Keratinocyte (primary cell): ENCODE results near the gene BABAM2. TPM values are rescaled to one million over a fixed set of nuclear protein-coding genes. Genes with fewer than 3 reads are reported as not detected.

Source experiments
- DNase-seq: peaks from one replicate; pipeline ENCODE4 v3.0.0-alpha.2; 2011; ENCODE audit warnings: low read depth, missing footprints, low spot score
- FAIRE-seq: peaks from 2 replicates; lab custom pipeline; 2011; peaks lifted over from hg19 to GRCh38; lab: Jason Lieb, UNC
- H2AFZ ChIP-seq: 2 replicates; pipeline ENCODE4 v1.6.0; 2012; ENCODE audit warnings: low read length, control low read depth, inconsistent platforms; ENCODE audit not compliant: control insufficient read depth
- H3K27ac ChIP-seq: 2 replicates; pipeline ENCODE4 v1.5.1; 2011; ENCODE audit warnings: low read length; ENCODE audit not compliant: control insufficient read depth, insufficient read depth
- H3K27me3 ChIP-seq: 3 replicates; pipeline ENCODE4 v1.6.0; 2011; ENCODE audit warnings: low read length; ENCODE audit not compliant: control insufficient read depth, insufficient read depth; ENCODE audit errors: extremely low read depth
- H3K36me3 ChIP-seq, 2 experiments: 2 replicates in 1 of 2; 3 replicates in 1 of 2; pipeline ENCODE4 v1.5.1; 2011; ENCODE audit warnings: low read length in 2 of 2, mild to moderate bottlenecking in 1 of 2; ENCODE audit not compliant: control insufficient read depth in 2 of 2, insufficient read depth in 2 of 2; ENCODE audit errors: extremely low read depth in 1 of 2
- H3K4me1 ChIP-seq: 3 replicates; pipeline ENCODE4 v1.5.1; 2011; ENCODE audit warnings: low read length; ENCODE audit not compliant: control insufficient read depth, insufficient read depth; ENCODE audit errors: extremely low read depth
- H3K4me2 ChIP-seq: 3 replicates; pipeline ENCODE4 v1.6.0; 2011; ENCODE audit warnings: low read depth, low read length; ENCODE audit not compliant: control insufficient read depth, insufficient read depth; ENCODE audit errors: extremely low read depth
- H3K4me3 ChIP-seq, 3 experiments: fragments of 200-600 bp in 1 of 3; sonication (generic) in 1 of 3; 2 replicates in 2 of 3; 3 replicates in 1 of 3; pipeline ENCODE4 v1.5.1; 2011 to 2016; ENCODE audit warnings: low read length in 3 of 3, mild to moderate bottlenecking in 3 of 3, control low read depth in 2 of 3, inconsistent platforms in 1 of 3, low read depth in 1 of 3, mixed read lengths in 1 of 3, mixed run types in 1 of 3, moderate library complexity in 1 of 3; ENCODE audit not compliant: control insufficient read depth in 2 of 3, insufficient read depth in 2 of 3; ENCODE audit errors: extremely low read depth in 1 of 3
- H3K79me2 ChIP-seq: 2 replicates; pipeline ENCODE4 v1.6.0; 2012; ENCODE audit warnings: low read length; ENCODE audit not compliant: control insufficient read depth, insufficient read depth
- H3K9ac ChIP-seq: 3 replicates; pipeline ENCODE4 v1.6.0; 2011; ENCODE audit warnings: low read length; ENCODE audit not compliant: control insufficient read depth, insufficient read depth; ENCODE audit errors: extremely low read depth
- H3K9me1 ChIP-seq: 3 replicates; pipeline ENCODE4 v1.6.0; 2011; ENCODE audit warnings: low read length; ENCODE audit not compliant: control insufficient read depth, insufficient read depth; ENCODE audit errors: extremely low read depth
- H3K9me3 ChIP-seq: 2 replicates; pipeline ENCODE4 v1.5.1; 2012; ENCODE audit warnings: low read depth, low read length; ENCODE audit not compliant: control insufficient read depth
- H4K20me1 ChIP-seq: 3 replicates; pipeline ENCODE4 v1.6.0; 2011; ENCODE audit warnings: low read length; ENCODE audit not compliant: control insufficient read depth, insufficient read depth; ENCODE audit errors: extremely low read depth
- EZH2 ChIP-seq: IDR thresholded peaks from one replicate; pipeline ENCODE4 v1.6.1; 2012; ENCODE audit warnings: inconsistent platforms, mild to moderate bottlenecking, low read length, moderate library complexity
- dilution Hi-C: fragments of 300-500 bp; cut with MboI; formaldehyde crosslinking; loops from one replicate; pipeline ENCODE4 v1.7.0; 2020; ENCODE audit warnings: low sequenced_read_pairs; ENCODE audit not compliant: extremely low pct_ligation_motif_present
- polyA plus RNA-seq, 5 experiments: library from polyadenylated mRNA; depleted of rRNA in 3 of 5; stranded (reverse) in 3 of 5; stranded (forward) in 1 of 5; unstranded in 1 of 5; fragments of >200 nt; gene quantifications; 1 replicate in 1 of 5; 2 replicates in 3 of 5; 3 replicates in 1 of 5; pipeline versions ENCODE4 v1.2.1 to v1.2.3, GENCODE V29; 2011 to 2012; ENCODE audit warnings: missing spikeins in 2 of 5, low read depth in 1 of 5, low replicate concordance in 1 of 5
- TF ChIP-seq, protein P1 (sequence below), 3 experiments: IDR thresholded peaks in 1 of 3; conservative IDR thresholded peaks in 1 of 3; optimal IDR thresholded peaks in 1 of 3; 2 replicates in 2 of 3; 3 replicates in 1 of 3; pipeline versions ENCODE3 to v1.5.1; 2011; ENCODE audit warnings: low read length in 3 of 3, mild to moderate bottlenecking in 3 of 3, moderate library complexity in 2 of 3, control low read depth in 1 of 3, inconsistent platforms in 1 of 3; ENCODE audit not compliant: insufficient read depth in 2 of 3; ENCODE audit errors: extremely low read depth in 1 of 3

The BABAM2 gene
- polyA plus RNA-seq, 1 donor (not counting 4 experiments of a cell fraction or from before 2014, with no cell fraction given): 29.8 TPM

DNA sequence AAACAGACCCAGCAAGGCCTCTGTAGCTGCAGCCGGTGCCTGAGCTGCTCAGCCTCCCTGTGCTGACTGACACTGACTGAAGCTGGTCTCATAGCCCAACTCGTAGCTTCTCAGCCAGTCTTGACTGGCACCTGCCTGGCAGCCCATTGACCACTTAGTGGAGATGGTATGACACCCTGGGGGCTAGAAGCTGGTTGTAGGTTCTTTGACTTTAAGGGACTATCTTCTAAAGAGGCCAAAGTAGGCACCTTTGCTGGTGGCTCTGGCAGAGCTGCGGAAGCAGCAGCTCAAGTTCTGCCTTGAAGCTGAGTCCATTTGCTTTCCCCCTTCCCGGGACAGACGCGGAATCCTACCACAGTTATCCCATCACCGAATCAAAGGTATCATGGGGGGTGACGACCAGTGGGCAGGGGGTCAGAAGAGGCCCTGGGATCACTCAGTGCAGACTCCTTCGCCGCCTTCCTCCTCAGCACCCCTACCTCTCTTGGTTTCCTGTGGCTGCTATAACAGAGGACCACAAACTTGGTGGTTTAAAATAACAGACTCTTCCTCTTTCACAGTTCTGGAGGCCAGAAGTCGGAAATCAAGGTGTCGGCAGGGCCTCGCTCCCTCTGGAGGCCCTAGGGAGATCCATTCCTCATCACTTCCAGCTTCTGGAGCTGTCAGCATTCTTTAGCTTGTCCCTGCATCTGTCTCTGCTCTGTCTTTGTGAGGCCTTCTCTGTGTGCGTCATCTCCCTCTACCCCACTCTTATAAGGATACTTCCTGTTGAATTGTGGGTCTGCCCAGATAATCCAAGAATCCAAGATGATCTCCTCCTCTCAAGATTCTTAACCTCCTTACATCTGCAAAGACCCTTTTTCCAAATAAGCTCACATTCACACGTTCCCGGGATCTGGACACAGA, 488.4 kb downstream of the BABAM2 start:
- Histone ChIP-seq H4K20me1 (no peaks in the 10 kb centered on the region), H3K27me3 (no peaks in the 10 kb centered on the region), H3K36me3 (no peaks in the 10 kb centered on the region), H3K4me3 (peak overlapping the region in 1 of 3 experiments; percentile 66), H3K9me1 (no peaks in the 10 kb centered on the region), H2AFZ (peak overlapping the region; percentile 54), H3K27ac (peak overlapping the region; percentile 93), H3K79me2 (no peaks in the 10 kb centered on the region), H3K4me1 (peaks cover 27% of the 10 kb centered on the region), H3K9ac (peak overlapping the region; percentile 77), H3K9me3 (no peaks in the 10 kb centered on the region), H3K4me2 (peak overlapping the region; percentile 94)
- FAIRE-seq (no peak), DNase-seq (no peak)
- no peak for TF ChIP-seq EZH2
- TF ChIP-seq, protein P1, sequence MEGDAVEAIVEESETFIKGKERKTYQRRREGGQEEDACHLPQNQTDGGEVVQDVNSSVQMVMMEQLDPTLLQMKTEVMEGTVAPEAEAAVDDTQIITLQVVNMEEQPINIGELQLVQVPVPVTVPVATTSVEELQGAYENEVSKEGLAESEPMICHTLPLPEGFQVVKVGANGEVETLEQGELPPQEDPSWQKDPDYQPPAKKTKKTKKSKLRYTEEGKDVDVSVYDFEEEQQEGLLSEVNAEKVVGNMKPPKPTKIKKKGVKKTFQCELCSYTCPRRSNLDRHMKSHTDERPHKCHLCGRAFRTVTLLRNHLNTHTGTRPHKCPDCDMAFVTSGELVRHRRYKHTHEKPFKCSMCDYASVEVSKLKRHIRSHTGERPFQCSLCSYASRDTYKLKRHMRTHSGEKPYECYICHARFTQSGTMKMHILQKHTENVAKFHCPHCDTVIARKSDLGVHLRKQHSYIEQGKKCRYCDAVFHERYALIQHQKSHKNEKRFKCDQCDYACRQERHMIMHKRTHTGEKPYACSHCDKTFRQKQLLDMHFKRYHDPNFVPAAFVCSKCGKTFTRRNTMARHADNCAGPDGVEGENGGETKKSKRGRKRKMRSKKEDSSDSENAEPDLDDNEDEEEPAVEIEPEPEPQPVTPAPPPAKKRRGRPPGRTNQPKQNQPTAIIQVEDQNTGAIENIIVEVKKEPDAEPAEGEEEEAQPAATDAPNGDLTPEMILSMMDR (optimal IDR thresholded peaks at IDR 0.05 in 1 of 3, IDR thresholded peaks at IDR 0.05 in 1 of 3, conservative IDR thresholded peaks at IDR 0.05 in 1 of 3; ENCODE audit: extremely low read depth in 1 of 3, insufficient read depth in 2 of 3, low read length in 3 of 3): no peak
- dilution Hi-C loops: no loop called here

DNA sequence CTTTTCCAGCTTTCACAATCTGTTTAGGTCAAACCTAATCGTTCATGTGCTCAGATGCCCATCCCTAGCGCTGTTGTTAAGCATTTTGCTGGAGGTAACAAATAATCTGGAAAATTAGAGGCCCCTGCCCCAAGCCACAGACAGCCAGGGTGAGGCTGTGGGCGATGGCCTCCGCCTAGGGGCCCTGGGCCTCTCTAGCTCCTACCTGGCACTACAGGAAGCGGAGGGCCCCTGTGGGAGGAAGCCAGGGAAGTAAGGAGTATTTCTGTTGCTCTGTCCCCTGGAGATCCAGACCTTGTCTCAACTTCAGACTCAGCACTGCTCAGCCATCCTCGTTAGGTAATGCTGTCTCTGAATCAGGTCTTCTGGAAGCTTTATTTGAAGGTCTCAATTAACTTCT, 489.7 kb downstream of the BABAM2 start:
- no peaks in the 10 kb centered on the region for H3K79me2 ChIP-seq
- no peak overlapping the region for H3K4me2 ChIP-seq
- no peak overlapping the region for H3K9ac ChIP-seq
- H3K27ac ChIP-seq: no peak overlapping the region
- H3K27me3 ChIP-seq: no peaks in the 10 kb centered on the region
- no peak overlapping the region for H3K4me3 ChIP-seq
- TF ChIP-seq, protein P1 (optimal IDR thresholded peaks at IDR 0.05 in 1 of 3, IDR thresholded peaks at IDR 0.05 in 1 of 3, conservative IDR thresholded peaks at IDR 0.05 in 1 of 3; ENCODE audit: extremely low read depth in 1 of 3, insufficient read depth in 2 of 3, low read length in 3 of 3): no peak
- no peak for TF ChIP-seq EZH2
- no peaks in the 10 kb centered on the region for H3K9me3 ChIP-seq
- FAIRE-seq: no peak
- DNase-seq: no peak
- H2AFZ ChIP-seq: no peak overlapping the region
- H3K9me1 ChIP-seq: no peaks in the 10 kb centered on the region
- dilution Hi-C loops: no loop called here
- peaks cover 31% of the 10 kb centered on the region for H3K4me1 ChIP-seq
- H4K20me1 ChIP-seq: no peaks in the 10 kb centered on the region
- H3K36me3 ChIP-seq: no peaks in the 10 kb centered on the region
